PC-9 (cell line): ENCODE results near the gene STK36.

ENCODE experiments used
- CTCF ChIP-seq: fragments of 200-600 bp; sonication (generic); conservative IDR thresholded peaks from 2 replicates; pipeline ENCODE4 v1.6.1; 2017; ENCODE audit warnings: mixed run types, antibody characterized with exemption, mild to moderate bottlenecking, moderate library complexity
- EZH2 ChIP-seq: fragments of 200-600 bp; sonication (generic); IDR thresholded peaks from 2 replicates; pipeline ENCODE4 v1.8.0; 2017; ENCODE audit warnings: antibody characterized with exemption, low read depth

DNA sequence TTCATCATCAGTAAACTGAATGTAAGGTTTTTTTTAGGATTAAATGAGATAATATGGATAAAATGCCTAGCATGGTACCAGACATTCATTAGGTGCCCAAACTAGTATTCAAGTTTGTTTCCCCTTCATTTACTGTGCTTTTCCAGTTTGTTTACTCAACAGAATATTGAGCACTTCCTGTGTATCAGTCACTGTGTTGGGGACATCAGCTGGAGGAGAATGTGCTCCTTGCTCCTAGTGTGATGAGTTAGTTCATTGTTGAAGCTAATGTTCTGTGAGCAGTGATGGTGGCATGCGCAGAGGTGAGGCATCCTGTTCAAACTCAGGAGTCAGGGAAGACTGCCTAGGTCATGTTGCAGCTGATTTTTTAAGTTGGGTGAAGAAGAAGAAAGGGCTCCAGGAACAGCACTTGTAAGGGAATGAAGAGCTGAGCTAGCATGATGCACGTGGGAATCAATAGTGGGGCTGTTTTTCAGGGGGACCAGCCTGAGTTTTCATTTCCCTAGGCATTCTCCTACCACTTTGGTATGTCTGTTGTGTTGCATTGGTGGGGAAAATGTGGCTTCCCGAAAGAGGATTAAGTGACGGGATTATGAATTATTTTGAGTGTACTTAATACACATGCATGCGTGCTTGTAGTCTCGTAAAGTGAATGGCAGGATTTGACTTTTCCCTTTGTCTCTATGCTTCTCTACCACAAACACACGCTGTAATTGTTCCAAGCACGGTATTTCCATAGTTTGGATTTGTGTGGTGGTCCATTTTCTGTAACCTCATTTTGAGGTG, 62.5 kb downstream of the STK36 start:
- TF ChIP-seq CTCF, result no peak
- TF ChIP-seq EZH2, result no peak
